ENCODE data around the gene CIC. TPM values are rescaled to one million over a fixed set of nuclear protein-coding genes. Genes with fewer than 3 reads are reported as not detected.

Gene CIC
- total and polyA plus RNA-seq, 2 of the 13 experiments (the other 11 are each of a cell fraction or from before 2014, with no cell fraction given): 5.9 to 8.0 TPM

- no peak for TF ChIP-seq TRIM22 (IDR thresholded peaks at IDR 0.05)
- TF ChIP-seq NONO (IDR thresholded peaks at IDR 0.05): no peak
- peak; percentile 65; the same call in 1 of the 2 replicates for TF ChIP-seq NONO (CRISPR knock-in tag; conservative IDR thresholded peaks at IDR 0.05)
- TF ChIP-seq HOXA9 (CRISPR knock-in tag; IDR thresholded peaks at IDR 0.05; ENCODE audit: borderline replicate concordance): no peak
- no peak for TF ChIP-seq NR2F2 (IDR thresholded peaks at IDR 0.05; ENCODE audit: borderline replicate concordance, low read depth)
- peak; percentile 52; the same call in 1 of the 2 replicates for TF ChIP-seq REPIN1 (CRISPR knock-in tag; IDR thresholded peaks at IDR 0.05; ENCODE audit: borderline replicate concordance, low read depth)
- TF ChIP-seq MED8 (CRISPR knock-in tag; IDR thresholded peaks at IDR 0.05; ENCODE audit: insufficient replicate concordance): no peak
- no peak for TF ChIP-seq ZNF225 (CRISPR knock-in tag; IDR thresholded peaks at IDR 0.05)
- TF ChIP-seq IRF2 (CRISPR knock-in tag; IDR thresholded peaks at IDR 0.05): no peak; the same call in 1 of the 2 replicates
- peak; percentile 99 for TF ChIP-seq RFXAP (CRISPR knock-in tag; IDR thresholded peaks at IDR 0.05; ENCODE audit: borderline replicate concordance)
- peak in 1 of 2 experiments; percentile 49; a peak in 1 of 4 replicates for TF ChIP-seq ATF4 (CRISPR knock-in tag; IDR thresholded peaks at IDR 0.05)
- no peak for TF ChIP-seq SP140L (CRISPR knock-in tag; IDR thresholded peaks at IDR 0.05; ENCODE audit: borderline replicate concordance)
- TF ChIP-seq NFRKB (IDR thresholded peaks at IDR 0.05): no peak
- TF ChIP-seq THAP11 (CRISPR knock-in tag; IDR thresholded peaks at IDR 0.05): no peak
- peak; percentile 100 for TF ChIP-seq PRPF4 (IDR thresholded peaks at IDR 0.05; ENCODE audit: low read depth, low read length, poor library complexity, severe bottlenecking)
- no peak for TF ChIP-seq ZNF326 (CRISPR knock-in tag; IDR thresholded peaks at IDR 0.05; ENCODE audit: borderline replicate concordance)
- 0 out of 2 replicates have a peak, but pooled peaks have one; percentile 1 for TF ChIP-seq ZNF280D (CRISPR knock-in tag; IDR thresholded peaks at IDR 0.05)
- TF ChIP-seq NFE2L2 (IDR thresholded peaks at IDR 0.05; ENCODE audit: low read length): no peak
- peak; percentile 57 for TF ChIP-seq NFYC (CRISPR knock-in tag; IDR thresholded peaks at IDR 0.05)
- no peak for TF ChIP-seq GATA4 (IDR thresholded peaks at IDR 0.05; ENCODE audit: borderline replicate concordance, low read depth)
- TF ChIP-seq TCF7 (IDR thresholded peaks at IDR 0.05; ENCODE audit: low read depth): no peak
- no peak for TF ChIP-seq ZNF3 (CRISPR knock-in tag; IDR thresholded peaks at IDR 0.05)
- TF ChIP-seq POLR2G (IDR thresholded peaks at IDR 0.05; ENCODE audit: low read depth, low read length): peak; percentile 55
- no peak for TF ChIP-seq FOSL1 (CRISPR knock-in tag; IDR thresholded peaks at IDR 0.05; ENCODE audit: borderline replicate concordance)
- no peak for TF ChIP-seq ZNF143 (CRISPR knock-in tag; IDR thresholded peaks at IDR 0.05)
- TF ChIP-seq ZBTB2 (CRISPR knock-in tag; IDR thresholded peaks at IDR 0.05; ENCODE audit: low read depth): peak; percentile 84; the same call in 1 of the 2 replicates
Observed at GRCh38 chr19:42268142-42268703, 829 bp upstream of the CIC start (continued).
